Muscle of arm (tissue), 12 donors: ENCODE measurements around the gene SOAT2. TPM values are rescaled to one million over a fixed set of nuclear protein-coding genes. Genes with fewer than 3 reads are reported as not detected.
"Not testable (repeated sequence)": the region's sequence is repeated elsewhere in the genome, so short reads cannot be mapped to it uniquely, and the experiment has no call there.

ENCODE experiments used
- DNase-seq: peaks from one replicate; pipeline ENCODE4 v3.0.0-alpha.2; 2013
- polyA plus RNA-seq, 12 donors: library from polyadenylated mRNA; unstranded; fragments of 120-200 nt; gene quantifications; one replicate each; pipeline ENCODE4 v1.2.1, GENCODE V29; 2013; ENCODE audit not compliant: insufficient read length in 12 of 12

Gene SOAT2
- polyA plus RNA-seq, 12 donors: 0.13 to 8.0 (median 0.24) TPM; not detected in 1

GRCh38 chr12:53101931-53102781 lies 1.1 kb upstream of the SOAT2 start:
- no peak for DNase-seq

DNA sequence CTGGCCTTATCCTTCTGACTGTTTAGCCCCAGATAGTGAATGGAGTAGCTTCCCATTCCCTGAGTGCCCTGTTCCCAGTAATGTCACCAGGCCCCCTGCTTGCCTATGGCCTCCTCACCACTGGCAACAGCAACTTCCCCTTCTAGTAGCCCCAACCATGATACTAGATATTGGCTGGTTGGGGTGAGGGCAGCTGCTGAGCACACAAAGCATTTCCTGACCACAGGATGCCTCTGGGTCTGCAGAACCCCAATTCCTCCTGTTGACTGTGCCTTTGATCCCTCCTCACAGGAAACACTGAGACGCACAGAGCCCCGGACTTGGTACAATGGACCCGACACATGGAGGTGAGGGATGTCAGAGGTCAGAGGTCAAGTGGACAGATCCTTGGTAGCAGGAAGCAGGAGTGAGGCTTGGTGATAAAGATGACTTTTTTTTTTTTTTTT lies 597 bp downstream of the SOAT2 start:
- no peak for DNase-seq

DNA sequence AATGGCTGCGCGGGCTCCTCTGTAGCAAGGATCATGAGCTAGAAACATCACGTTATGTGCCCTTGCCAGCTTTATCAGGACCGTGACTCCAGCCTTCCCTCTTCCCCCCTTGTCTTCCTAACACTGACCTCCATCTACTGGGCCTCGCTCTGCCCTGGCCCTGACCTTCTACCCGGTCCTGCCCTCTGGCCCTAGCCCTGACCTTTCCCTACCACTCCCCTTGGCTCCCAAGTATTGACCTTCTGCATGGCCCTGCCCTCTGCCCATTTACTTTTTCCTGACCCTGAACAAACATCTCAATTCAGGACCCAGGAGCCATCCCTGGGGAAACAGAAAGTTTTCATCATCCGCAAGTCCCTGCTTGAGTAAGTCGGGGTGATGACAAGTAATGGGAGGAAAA lies 2.0 kb downstream of the SOAT2 start:
- no peak for DNase-seq

DNA sequence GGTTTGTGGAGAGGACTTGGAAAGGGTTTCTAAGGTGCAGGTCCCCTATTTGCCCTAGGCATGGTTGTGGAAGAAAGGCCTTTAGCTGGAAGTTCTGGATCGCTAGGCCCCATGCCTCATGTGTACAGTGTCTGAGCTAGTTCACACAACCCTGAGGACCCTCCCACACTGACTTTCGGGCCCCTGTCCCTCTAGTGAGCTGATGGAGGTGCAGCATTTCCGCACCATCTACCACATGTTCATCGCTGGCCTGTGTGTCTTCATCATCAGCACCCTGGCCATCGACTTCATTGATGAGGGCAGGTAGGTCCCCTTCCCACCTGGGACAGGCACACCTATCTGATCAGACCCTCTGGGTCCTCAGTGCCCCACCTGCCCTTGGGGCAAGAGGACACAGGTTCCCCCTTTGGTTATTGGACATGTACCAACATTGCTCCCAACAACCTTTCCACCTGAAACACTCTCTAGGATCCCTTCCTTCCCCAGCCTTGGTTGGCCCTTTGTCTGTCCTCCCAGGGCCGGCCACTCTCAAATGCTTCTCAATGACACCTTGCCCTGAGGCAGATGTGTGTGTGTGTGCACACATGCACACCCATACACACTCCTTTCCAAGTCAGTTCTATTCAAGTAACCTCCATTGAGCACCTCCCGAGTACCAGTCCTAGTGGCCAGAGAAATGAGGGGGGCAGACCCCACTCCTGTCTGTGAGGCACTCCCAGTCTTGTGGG lies 2.6 kb downstream of the SOAT2 start:
- no peak for DNase-seq

DNA sequence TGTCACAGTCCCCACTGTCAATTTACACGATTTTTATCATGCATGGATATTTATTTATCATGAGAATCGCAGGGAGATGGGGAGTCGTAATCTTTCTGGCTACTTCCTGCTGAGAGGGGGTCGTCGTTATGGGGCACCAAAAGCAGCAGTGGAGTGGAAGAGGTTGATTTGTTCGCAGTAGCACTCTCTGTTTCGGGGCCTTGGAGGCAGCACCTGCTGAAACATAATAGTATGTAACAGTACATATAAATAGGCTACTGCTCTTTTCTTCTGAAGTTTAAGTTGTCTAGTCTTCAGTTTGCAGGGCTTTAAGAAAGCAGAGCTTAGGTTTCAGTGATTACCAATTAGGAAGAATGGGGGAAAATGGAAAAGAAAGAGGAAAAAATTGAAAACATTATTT lies 3.8 kb downstream of the SOAT2 start:
- no peak for DNase-seq

DNA sequence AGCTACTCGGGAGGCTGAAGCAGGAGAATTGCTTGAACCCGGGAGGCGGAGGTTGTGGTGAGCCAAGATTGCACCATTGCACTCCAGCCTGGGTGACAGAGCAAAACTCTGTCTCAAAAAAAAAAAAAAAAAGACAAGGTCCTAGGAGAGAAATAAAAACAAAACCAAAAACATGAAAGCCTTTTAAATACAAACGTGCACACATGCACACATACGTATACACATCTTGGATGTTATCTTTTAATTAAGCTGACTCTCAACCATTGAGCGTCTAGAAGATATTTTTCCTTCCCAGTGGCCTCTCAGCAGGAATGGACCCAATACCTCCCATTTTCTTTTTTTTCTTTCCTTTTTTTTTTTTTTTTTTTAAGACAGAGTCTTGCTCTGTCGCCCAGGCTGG lies 9.1 kb downstream of the SOAT2 start:
- DNase-seq: not testable (repeated sequence)

- no peak for DNase-seq
Observed at GRCh38 chr12:53113136-53113705, 9.9 kb downstream of the SOAT2 start.

DNA sequence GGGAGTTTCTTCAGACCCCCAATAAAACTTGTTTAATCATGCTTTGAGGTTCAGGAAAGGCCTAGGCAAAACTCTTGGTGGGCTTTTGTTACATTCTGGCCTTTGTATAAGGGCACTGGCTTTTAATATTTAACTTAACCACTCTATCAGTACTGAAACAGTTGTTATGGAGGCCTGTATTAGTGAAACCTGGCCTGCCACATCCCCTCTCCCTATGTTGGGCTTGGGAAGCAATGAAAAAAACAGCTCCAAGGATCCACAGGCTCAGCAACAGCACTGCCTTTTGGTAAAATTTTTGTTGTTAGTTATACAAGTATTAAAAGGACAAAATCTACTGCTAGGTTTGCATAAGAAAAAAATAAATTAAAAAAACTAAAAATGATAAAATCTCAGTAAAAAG lies 10.7 kb downstream of the SOAT2 start:
- DNase-seq: no peak

DNA sequence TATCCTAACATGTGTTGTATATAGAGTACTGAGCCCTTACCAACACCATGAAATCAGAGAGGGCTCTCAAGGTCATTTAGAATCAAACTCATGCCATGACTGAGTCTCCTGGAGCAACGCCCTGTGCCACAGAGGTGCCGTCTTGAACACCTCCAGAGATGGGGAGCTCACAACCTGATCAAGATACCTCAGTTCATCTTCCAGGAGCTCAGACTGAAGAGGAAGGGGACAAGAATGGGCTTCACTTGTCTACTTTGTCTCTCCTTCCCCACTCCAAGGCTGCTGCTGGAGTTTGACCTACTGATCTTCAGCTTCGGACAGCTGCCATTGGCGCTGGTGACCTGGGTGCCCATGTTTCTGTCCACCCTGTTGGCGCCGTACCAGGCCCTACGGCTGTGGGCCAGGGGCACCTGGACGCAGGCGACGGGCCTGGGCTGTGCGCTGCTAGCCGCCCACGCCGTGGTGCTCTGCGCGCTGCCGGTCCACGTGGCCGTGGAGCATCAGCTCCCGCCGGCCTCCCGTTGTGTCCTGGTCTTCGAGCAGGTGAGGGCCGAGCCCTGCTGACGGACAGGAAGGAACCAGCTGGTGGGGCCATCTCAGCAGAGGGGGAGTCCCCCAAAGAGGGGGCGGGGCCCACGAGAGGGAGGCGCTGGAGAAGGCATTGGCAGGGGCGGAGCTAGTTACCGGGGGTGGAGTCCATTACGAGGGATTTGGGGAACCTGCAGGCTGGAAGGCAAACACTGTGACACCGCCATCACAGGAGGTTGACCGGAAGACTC lies 12.0 kb downstream of the SOAT2 start:
- DNase-seq: no peak

DNA sequence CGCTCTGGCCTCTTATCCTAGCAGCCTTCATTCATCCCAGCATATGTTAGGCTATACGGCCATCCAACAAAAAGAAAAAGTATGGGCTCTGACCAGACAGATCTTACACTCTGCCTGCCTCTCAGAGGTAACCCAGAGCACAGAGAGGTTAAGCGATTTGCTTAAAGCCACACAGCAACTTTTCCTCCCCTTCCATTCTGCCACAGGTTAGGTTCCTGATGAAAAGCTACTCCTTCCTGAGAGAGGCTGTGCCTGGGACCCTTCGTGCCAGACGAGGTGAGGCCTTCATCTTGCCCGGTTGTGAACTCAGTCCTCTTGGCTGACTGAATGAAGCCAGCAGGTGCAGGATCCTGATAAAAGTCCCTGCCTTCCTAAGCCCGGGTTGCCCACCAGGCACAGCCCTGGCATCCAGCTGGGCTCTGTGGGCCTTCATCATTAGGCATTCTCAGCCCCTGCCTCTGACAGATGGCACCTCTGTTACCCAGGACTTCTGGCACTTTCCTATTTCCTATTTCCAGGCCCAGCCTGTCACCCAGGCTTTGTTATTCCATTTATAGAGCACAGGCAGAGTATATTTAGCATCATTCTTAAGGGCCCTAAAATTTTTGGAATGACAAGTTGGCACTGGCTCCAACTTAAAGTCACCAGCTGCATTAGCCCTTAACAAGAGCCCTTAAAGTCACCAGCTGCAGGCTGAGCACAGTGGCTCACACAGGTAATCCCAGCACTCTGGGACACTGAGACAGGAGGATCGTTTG lies 12.8 kb downstream of the SOAT2 start:
- no peak for DNase-seq

- DNase-seq: no peak
Observed at GRCh38 chr12:53118751-53119300, 15.5 kb downstream of the SOAT2 start.

DNA sequence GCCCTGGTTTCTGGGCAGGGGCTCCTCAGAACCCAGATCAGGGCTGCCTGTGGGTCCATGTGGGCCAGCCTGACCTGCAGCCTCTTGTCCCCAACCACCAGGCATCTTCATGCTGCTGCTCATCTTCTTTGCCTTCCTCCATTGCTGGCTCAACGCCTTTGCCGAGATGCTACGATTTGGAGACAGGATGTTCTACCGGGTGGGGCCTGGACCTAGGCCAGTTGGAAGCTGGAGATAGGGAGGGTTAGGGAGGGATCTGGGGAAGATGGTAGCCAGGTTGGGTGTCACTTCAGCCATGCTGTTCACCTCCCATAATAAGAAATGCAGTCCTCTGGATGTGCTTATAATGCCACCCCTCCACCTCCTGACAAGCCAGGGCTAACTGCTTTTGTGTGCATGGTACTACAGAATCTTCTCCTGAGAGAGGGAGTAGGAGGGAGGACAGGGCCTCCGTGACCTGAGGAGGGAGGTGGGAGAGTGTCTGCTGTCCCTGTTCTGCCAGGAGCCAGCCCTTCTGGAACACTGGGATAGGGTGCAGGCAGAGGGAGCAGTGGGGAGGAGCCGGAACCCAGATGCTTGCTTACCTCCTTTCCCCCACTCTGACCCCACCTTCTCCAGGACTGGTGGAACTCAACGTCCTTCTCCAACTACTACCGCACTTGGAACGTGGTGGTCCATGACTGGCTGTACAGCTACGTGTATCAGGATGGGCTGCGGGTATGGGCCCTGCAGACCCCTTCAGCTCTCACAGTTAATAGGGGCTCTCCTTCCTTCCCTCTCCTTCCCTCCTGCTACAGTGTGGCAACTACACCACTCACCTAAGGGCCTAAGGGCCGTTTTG lies 17.6 kb downstream of the SOAT2 start:
- DNase-seq: no peak

DNA sequence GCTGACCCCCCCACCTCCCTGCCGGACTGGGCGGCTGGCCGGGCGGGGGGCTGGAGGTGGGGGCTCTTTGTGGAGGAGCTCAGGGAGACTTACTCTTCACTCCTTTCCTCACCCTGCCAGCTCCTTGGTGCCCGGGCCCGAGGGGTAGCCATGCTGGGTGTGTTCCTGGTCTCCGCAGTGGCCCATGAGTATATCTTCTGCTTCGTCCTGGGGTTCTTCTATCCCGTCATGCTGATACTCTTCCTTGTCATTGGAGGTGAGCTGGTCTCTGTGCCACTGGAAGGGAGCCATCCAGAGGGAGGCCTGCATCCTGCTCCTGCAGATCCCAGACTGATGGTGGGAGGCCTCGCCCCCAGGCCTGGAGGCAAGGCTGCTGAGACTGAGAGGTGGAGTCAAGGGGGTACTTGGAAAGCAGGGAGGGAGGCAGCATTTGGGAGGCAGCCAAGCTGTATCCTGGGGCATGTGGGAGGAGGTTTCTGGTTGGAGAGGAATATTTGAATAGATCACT lies 19.7 kb downstream of the SOAT2 start:
- DNase-seq: no peak

DNA sequence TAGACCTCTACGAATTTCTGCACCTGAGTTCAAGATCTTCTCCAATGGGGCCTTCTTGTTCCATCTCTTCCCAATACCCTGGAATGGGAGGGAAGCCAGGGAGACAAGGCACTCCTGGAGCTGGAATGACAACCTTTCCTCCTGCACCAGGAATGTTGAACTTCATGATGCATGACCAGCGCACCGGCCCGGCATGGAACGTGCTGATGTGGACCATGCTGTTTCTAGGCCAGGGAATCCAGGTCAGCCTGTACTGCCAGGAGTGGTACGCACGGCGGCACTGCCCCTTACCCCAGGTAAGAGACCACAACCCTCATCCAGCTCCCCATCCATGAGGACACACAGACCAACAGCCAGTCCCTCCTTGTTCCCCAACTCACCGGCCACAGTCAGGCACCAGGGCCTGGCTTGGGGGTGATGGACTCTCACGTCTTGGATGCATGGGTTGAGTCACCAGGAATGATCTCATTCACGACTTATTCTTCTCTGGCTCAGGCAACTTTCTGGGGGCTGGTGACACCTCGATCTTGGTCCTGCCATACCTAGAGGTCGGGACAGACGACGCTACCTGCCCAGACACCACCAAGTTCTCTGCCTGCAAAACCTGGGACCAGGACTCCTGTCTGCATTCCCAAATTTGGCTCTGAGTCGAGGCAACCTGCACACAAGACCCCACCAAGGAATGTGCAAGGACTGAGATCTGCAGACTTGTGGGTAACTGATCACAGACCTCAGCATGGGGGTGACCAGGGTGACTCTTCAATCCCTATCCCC lies 20.5 kb downstream of the SOAT2 start:
- DNase-seq: no peak

DNA sequence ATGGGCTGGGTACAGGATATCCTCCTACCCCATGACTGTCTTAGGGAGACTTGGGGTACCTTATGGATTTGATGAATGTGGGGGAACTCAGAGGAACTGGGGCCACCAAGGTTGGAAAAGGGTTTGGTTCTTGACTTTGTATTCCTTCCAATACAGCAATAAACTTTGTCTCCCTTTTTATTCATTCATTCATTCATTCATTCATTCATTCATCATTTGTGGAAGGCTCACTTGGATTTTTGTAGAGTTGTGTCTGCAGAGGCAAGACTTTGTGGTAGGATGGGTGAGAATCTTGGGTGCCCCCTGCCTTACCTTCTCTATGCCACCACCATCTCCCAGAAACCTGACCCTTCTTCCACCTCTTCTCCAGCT lies 21.1 kb downstream of the SOAT2 start:
- no peak for DNase-seq

- DNase-seq: no peak
Observed at GRCh38 chr12:53127169-53127568, 23.9 kb downstream of the SOAT2 start.

- DNase-seq: no peak
Observed at GRCh38 chr12:53128780-53129569, 25.7 kb downstream of the SOAT2 start.

DNA sequence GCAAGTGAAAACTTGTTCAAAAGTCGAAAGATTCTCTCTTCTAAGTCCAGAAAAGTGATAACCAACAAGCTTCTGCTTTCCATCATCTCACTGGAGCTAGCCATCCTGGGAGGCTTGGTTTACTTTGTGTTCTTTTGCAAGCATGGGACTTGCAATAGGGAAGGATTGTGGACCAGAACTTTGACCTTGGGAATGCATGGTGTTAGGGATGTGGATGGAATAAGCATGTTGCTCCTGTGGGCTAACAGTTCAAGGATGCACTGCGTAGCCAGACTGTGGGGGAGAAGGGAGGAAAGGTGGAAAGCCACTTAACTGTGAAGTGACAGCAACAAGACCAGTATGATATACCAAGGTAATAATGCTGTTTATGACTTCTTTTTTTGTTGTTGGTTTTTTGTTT lies 28.6 kb downstream of the SOAT2 start:
- DNase-seq: no peak
